ENCODE results near the gene CASKIN2.

CASKIN2 gene

DNA sequence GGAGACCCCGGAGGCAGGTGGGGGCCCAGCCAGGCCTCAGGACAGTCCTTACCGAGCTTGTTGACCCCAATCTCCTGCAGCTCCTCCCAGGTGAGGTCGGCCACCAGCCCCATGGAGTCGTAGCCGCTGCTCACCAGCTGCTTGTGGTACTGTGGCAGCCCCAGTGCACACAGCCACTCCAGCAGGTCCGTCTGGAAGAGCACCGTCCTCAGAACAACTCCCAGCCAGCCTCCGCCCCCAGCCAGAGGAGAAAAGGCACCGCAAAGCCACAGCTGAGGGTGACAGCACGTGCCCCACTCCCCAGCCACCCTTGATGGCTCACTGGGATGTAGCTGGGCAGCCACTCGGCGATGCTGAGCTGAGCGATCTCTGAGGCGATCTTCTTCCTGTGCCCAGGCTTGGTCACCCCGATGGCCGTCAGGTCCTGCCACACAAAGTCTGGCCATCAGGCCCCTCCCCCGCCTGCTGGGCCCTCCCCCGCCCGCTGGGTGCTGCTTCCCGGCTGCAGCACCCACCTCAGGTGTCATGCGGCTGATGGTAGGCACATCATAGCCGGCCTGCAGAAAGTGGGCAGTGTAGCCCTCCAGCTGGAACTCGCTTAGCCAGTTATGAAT lies 11.9 kb downstream of the CASKIN2 start:
- DNase-seq = no peak

- DNase-seq = no peak
Observed at GRCh38 chr17:75502721-75503329, 12.5 kb downstream of the CASKIN2 start.

- DNase-seq = no peak
Observed at GRCh38 chr17:75502072-75502720, 13.1 kb downstream of the CASKIN2 start.

- DNase-seq = no peak
Observed at GRCh38 chr17:75501378-75502071, 13.8 kb downstream of the CASKIN2 start.

DNA sequence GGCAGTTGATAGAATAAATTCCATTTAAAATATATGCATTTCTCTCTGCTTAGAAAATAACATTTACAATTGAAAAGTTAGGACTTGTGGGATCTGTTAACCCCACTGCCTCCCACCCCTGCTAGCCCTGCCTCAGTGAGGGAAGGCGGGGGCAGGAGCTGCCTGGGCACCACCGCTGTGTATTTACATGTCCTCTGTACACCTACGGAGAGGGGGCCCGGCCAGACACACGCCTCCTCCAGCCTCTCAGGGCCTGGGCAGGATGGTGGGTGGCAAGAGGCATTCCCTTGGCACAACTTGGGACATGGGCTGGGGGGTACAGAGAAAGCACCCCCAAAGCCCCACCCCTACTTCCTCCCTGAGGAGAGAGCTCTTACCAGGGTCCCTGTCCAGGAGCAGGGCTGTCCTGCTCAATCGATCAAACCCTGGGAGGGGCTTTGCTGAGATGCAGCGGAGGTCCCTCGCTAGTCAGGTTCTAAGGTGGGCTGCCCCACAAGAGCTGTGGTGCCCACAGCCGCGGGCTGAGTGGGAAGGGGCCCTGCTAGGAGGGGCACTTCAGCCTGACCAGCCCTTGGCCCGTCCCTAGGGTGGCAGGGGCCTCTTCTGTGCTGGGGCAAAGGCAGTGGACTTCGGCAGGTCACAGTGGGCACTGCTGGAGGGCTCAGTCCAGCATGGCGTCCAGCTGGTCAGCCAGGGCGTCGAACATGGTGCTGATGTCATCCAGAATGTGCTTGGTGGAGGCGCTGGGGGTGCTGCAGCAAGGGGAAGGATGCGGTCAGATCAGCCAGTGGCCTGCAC lies 14.7 kb downstream of the CASKIN2 start:
- DNase-seq = no peak

DNA sequence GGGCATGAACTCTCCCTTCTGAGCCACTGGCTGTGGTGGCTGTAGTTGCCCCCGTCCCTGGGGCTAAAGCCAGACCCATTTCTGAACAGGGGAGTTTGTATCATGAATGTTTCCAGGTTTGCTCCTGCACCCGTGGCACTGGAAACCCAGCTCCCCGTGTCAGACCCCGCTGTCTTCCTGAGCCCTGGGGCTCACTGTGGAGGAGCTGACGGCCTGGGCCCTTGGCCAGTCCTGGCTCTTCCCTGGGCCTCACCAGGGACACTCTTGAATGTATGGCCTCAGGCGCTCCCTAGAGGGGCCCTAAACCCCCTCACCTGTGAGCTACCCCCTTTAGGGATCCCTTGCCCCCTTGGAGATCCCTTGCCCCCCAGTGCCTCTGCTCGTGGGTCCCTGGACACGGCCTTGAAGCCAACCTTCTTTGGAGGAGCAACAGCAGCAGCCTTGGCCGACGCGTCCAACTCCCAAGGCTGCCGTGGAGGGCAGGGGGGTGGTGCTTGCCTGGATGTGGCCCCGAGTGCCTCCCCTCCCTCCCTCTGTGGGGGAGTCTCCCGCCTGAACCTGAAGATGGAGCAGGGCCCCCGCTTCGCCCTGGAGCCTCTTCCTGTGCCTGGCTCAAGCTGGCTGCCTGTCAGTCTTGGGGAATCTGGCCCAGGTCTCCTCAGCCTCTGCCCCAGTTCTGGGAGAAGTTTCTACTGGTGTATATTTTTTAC lies 15.9 kb downstream of the CASKIN2 start:
- no peak for DNase-seq

GRCh38 chr17:75498726-75499213 lies 16.6 kb downstream of the CASKIN2 start:
- DNase-seq = no peak

- DNase-seq = no peak
Observed at GRCh38 chr17:75498039-75498725, 17.2 kb downstream of the CASKIN2 start.

GRCh38 chr17:75496005-75496404 lies 19.3 kb downstream of the CASKIN2 start:
- no peak for DNase-seq

- no peak for DNase-seq
Observed at GRCh38 chr17:75494326-75494877, 20.9 kb downstream of the CASKIN2 start.

DNA sequence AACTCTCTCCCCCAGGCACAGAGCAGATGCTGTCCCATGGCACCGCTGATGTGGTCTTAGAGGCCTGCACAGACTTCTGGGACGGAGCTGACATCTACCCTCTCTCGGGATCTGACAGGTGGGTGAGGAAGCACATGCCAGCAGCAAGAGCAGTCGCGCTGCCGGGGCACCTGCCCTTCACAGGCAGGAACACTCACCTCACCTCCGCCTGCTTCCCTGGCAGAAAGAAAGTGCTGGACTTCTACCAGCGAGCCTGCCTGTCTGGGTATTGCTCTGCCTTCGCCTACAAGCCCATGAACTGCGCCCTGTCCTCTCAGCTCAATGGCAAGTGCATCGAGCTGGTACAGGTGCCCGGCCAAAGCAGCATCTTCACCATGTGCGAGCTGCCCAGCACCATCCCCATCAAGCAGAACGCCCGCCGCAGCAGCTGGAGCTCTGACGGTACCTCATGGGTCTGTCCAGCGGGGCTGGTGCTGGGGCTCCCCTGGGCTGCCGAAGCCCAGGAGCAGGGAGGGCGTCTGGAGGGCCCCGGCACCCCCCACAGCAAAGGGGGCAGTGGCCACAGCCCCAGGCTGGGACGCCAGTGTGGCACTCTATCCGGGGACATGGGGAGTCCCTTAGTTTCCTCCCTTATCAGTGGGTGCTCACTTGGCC lies 21.7 kb downstream of the CASKIN2 start:
- no peak for DNase-seq

- DNase-seq = no peak
Observed at GRCh38 chr17:75492555-75493168, 22.7 kb downstream of the CASKIN2 start.

- no peak for DNase-seq
Observed at GRCh38 chr17:75491680-75492079, 23.7 kb downstream of the CASKIN2 start.

GRCh38 chr17:75490953-75491649 lies 24.2 kb downstream of the CASKIN2 start:
- DNase-seq = no peak

- no peak for DNase-seq
Observed at GRCh38 chr17:75490173-75490743, 25.1 kb downstream of the CASKIN2 start.

- no peak for DNase-seq
Observed at GRCh38 chr17:75489511-75489955, 25.8 kb downstream of the CASKIN2 start.

- no peak for DNase-seq
Observed at GRCh38 chr17:75488693-75489510, 26.4 kb downstream of the CASKIN2 start.

Measured in NCI-H1092 (cell line).